T-helper 1 cell (primary cell): ENCODE measurements around the gene DAG1.
A peak's percentile ranks its signal among the peaks of the same experiment; 100 is the strongest.

Experiments used
- DNase-seq, 5 donors: peaks; one replicate each; pipeline ENCODE4 v3.0.0-alpha.2; 2012 to 2020

Gene DAG1

DNA sequence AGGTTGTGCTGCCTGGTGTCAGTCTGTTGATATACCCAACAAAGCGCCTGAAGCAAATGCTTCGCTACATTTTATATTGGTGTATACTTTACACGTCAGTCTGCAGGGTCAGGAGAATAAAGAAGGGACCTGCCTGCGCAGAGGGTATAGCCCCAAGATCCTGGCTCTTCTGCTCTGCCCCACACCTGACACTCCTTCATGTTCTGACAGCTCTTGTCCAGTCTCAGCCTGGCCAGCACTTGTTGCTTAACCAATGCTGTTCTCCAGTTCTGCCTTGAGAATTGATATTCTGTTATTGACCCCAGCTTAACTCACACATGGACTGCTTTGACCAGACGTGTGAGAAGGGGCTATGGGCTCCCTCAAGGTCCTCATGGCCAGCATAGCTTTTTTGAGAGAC is 48.4 kb downstream of the DAG1 start:
- no peak for DNase-seq

DNA sequence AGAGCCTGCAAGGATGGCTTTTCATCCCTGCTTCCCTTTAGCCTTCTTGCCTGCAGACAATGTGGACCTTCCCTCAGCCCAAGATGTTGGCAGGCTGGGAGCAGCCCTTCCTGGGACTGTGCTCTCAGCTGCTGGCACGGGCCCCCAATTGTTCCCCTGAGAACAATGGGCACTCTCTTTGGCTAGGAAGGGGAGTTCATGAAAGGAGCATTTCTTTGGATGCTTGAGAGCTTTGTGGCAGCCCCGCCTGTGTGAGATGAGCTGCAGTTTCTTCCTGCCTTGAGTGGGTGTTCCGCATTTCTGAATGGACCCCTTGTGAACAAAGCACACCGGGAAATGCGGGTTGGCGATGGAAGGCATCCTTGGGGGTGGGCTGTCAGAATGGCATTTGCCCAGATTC is 49.2 kb downstream of the DAG1 start:
- no peak for DNase-seq

DNA sequence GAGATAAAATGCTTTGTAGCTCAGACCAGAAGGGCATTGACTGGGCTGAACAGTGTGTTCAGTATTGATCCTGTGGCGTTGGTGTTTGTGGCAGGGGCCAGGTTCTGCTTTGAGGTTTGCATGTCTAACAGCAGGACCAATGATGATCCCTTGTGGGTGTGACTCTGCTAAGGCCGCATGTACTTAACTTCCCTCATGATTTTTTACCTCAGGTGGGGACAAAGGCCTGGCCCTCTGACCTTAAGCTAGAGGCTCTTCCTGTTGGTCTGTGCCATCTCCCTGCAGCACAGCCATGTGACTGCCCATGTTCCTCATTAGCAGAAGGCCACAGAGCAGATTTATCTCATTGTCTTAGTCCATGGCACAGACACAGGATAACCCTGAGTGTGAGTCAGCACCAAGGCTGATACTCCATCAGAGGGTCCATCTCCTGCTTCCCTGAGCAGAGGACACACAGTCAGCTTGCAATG is 49.9 kb downstream of the DAG1 start:
- no peak for DNase-seq

DNA sequence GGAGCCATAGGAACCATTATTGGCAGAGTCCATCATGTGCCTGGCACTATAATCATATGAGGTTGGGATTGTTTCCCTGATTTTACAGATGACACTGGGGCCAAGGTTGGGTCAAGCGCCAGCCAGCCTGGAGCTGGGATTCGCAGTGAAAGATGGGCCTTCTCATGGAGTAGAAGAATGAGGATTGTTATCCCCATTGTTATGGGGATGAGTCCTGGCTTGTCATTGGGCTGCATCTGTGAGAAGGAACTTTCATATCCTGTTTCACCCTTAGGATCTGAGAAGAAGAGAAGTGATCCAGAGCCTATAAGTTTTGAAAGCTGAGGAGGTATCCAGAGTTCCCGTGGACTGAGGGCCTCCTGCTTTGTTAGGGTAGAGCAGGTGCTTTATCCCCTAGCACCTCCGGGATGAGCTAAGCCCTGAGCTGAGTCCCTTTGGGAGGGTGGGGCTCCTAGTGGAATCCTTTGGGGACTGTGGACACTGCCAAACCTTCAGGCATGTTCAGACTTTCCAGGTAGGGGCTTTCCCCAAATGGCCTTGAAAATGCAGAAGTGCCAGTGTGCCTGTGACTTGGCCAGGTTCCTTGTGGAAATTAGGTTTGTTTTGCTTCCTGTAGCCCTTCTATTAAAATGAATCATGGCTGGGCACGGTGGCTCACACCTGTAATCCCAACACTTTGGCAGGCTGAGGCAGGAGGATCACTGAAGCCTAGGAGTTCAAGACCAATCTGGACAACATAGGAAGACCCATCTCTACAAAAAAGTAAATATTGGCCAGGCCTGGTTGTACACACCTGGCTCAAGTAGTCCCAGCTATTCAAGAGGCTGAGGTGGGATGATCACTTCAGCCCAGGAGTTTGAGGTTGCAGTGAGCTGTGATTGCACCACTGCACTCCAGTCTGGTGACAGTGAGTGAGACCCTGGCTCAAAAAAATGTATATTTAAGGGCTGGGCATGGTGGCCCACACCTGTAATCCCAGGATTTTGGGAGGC is 54.0 kb downstream of the DAG1 start:
- DNase-seq: no peak

DNA sequence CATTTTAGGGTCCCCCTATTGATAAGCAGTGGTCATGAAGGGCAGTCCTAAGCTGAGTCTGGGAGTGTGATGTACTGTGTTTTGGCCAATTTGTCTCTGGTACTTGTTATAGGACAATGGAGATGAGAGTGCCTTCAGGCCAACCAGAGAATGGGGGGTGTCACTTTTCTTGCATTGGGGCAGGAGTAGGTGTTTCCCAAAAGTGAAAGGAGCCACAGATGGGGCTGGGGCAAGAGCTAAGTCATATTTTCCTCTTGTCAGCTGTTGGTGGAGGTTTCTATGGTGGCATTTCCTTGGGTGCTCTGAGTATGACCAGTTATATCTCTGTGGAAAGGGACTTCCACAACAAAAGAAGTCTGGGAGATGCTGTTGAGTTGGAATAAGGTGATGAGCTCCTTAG is 59.5 kb downstream of the DAG1 start:
- peak in 1 of 5 donors; percentile 14 for DNase-seq

DNA sequence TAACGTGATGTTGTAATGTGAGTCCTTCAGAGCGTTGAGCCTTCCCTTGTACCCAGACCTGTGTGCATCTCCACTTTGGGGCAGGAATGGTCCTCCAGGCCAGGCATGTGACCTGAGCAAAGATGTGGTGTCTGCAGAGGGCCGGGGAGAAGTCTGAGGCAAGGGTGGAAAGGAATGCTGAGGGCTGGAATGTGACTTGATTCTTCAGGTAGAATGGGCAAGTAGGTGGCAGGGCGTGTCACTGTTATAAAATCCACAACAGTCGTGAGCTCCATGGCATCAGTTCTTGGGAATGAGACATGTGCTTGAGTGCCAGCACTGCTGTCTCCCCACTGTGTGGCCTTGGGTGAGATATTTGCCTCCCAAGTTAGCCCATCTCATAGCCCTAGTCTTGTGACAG is 60.2 kb downstream of the DAG1 start:
- no peak for DNase-seq

DNA sequence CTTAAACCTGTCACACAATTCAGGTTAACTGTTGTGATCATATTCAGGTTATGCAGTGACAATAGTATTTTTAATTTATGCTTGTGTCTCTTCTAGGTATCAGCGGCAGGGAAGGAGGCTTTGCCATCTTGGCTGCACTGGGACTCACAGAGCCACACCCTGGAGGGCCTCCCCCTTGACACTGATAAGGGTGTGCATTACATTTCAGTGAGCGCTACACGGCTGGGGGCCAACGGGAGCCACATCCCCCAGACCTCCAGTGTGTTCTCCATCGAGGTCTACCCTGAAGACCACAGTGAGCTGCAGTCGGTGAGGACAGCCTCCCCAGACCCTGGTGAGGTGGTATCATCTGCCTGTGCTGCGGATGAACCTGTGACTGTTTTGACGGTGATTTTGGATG is 60.6 kb downstream of the DAG1 start:
- no peak for DNase-seq

DNA sequence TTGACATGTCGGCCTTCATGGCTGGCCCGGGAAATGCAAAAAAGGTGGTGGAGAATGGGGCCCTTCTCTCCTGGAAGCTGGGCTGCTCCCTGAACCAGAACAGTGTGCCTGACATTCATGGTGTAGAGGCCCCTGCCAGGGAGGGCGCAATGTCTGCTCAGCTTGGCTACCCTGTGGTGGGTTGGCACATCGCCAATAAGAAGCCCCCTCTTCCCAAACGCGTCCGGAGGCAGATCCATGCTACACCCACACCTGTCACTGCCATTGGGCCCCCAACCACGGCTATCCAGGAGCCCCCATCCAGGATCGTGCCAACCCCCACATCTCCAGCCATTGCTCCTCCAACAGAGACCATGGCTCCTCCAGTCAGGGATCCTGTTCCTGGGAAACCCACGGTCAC is 61.2 kb downstream of the DAG1 start:
- DNase-seq: no peak

DNA sequence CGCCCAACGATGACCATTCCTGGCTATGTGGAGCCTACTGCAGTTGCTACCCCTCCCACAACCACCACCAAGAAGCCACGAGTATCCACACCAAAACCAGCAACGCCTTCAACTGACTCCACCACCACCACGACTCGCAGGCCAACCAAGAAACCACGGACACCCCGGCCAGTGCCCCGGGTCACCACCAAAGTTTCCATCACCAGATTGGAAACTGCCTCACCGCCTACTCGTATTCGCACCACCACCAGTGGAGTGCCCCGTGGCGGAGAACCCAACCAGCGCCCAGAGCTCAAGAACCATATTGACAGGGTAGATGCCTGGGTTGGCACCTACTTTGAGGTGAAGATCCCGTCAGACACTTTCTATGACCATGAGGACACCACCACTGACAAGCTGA is 61.6 kb downstream of the DAG1 start:
- DNase-seq: no peak

DNA sequence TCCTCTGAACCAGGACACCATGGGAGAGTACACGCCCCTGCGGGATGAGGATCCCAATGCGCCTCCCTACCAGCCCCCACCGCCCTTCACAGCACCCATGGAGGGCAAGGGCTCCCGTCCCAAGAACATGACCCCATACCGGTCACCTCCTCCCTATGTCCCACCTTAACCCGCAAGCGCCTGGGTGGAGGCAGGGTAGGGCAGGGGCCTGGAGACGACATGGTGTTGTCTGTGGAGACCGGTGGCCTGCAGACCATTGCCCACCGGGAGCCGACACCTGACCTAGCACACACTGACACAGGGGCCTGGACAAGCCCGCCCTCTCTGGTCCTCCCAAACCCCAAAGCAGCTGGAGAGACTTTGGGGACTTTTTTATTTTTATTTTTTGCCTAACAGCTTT is 63.0 kb downstream of the DAG1 start:
- no peak for DNase-seq

DNA sequence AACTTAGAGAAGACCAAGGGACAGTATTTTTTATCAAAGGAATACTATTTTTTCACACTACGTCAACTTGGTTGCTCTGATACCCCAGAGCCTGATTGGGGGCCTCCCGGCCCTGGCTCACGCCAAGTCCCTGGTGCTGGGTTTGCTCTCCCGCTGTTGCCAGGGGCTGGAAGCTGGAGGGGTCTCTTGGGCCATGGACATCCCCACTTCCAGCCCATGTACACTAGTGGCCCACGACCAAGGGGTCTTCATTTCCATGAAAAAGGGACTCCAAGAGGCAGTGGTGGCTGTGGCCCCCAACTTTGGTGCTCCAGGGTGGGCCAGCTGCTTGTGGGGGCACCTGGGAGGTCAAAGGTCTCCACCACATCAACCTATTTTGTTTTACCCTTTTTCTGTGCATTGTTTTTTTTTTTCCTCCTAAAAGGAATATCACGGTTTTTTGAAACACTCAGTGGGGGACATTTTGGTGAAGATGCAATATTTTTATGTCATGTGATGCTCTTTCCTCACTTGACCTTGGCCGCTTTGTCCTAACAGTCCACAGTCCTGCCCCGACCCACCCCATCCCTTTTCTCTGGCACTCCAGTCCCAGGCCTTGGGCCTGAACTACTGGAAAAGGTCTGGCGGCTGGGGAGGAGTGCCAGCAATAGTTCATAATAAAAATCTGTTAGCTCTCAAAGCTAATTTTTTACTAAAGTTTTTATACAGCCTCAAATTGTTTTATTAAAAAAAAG is 63.9 kb downstream of the DAG1 start:
- DNase-seq: no peak

DNA sequence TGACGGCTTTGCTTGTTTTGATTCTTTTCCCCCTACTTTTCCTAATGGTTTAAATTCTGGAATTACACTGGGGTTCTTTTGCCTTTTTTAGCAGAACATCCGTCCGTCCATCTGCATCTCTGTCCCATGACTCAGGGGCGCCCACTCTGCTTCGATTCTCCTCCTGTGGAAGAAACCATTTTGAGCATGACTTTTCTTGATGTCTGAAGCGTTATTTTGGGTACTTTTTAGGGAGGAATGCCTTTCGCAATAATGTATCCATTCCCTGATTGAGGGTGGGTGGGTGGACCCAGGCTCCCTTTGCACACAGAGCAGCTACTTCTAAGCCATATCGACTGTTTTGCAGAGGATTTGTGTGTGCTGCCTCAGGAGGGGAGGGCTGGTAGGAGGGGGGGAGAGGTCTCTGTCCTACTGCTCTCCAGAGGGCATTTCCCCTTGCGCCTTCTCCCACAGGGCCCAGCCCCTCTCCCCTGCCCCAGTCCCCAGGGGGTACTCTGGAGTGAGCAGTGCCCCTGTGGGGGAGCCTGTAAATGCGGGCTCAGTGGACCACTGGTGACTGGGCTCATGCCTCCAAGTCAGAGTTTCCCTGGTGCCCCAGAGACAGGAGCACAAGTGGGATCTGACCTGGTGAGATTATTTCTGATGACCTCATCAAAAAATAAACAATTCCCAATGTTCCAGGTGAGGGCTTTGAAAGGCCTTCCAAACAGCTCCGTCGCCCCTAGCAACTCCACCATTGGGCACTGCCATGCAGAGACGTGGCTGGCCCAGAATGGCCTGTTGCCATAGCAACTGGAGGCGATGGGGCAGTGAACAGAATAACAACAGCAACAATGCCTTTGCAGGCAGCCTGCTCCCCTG is 64.7 kb downstream of the DAG1 start:
- no peak for DNase-seq

DNA sequence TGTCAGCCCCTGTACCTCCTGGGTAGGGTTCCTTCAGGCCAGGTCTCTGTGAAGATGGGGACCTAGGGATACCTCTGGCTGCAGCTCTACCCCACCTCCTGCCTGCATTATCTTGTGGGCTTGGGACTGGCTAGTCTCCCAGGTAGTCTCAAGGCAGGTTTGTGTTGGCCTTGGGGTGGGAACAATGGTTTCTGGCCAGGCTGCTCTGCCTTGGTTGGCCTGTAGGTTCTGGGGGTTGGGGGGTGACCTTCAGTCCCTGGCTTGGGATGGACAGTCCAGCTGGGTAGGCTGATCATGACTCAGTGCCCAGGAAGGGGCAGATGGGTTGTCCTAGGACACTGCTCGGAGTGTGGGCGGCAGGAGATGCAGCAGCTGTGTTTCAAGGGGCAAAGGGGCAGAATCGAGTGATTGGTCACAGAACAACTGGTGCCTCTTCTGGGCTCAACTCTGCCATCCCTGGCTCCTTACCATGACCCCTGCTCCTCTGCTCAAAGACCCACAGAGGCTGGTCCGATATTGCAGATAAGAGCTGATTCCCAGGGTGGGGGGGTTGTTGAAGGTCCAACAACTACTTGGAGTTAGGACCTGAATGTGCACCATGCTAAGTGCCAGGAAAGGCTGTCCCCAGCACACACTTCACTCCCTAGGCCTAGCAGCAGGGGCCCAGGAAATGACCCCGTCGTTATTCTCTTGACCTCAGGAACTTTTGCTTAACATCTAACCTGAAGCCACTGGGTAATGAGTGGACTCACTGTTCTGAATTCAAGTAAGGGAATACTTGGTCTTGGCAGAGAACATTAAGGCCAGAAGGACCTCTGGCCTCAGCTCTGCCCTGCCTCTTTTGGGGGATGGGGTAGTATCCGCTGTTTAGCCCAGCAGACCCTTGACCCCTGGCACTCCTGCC is 66.2 kb downstream of the DAG1 start:
- DNase-seq: no peak

DNA sequence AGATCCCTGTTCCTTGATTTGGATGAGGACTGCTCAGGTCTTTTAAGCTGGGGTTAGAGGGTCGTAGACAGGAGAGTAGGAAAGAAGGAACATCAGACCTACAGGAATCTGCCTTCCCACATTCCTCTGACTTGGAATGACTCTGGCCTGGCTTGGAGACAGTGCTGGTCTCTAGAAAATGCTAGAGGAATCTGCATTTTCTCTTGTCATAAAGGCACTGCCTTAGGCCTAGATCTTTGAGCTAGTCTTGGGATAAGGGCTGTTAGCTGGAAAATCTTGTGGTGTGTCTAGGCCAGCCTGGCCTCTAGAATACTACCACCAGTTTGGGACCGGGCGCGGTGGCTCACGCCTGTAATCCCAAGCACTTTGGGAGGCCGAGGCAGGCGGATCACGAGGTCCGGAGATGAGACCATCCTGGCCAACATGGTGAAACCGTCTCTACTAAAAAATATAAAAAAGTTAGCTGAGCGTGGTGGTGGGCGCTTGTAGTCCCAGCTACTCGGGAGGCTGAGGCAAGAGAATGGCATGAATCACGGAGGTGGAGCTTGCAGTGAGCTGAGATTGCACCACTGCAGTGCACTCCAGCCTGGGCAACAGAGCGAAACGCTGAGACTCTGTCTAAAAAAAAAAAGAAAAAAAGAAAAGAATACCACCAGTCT is 66.9 kb downstream of the DAG1 start:
- no peak for DNase-seq

DNA sequence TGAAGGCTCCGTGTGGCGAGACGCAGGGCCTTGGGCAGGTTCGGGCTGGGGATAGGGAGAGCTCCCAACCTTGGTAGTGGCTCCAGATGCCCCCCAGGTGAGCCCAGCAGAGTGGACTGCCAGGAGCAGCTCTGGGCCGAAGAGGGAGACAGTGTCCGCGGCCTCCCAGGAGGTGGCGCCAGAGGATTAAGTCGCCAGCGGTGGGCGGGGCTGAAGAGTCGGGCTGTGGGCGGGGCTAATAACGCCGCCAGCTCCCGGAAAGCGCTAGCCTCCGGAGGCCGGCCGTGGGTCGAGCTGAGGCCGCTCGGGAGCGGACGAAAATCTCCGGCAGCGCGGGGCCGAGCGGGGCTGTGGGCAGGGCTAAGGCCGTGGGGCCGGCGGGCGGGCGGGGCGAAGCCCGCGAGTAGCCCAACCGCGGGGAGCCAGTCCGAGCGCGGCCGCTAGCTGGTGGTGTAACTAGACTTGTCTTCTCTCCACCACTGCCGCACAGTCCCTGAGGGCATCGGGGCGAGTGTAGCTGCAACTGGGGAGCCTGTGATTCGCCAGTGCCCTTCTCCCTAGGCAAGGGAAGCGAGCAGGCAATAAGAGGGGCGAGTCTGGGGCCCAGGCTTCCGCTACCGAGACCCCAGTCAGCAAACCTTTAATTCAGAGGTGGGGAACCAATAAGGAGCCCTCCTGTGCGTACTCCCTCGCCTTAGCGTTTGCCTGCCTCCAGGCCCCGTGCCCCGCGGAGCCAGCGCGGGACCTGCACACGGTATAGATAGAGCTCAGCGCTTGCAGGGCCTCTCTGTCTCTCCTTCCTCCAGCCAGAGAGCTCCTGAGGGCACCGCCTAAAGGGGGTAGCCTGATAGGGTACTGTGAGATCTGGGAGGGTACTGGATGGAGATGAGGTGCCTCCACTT is 69.8 kb downstream of the DAG1 start:
- peak; percentile 81 to 90 (median 86) for DNase-seq

DNA sequence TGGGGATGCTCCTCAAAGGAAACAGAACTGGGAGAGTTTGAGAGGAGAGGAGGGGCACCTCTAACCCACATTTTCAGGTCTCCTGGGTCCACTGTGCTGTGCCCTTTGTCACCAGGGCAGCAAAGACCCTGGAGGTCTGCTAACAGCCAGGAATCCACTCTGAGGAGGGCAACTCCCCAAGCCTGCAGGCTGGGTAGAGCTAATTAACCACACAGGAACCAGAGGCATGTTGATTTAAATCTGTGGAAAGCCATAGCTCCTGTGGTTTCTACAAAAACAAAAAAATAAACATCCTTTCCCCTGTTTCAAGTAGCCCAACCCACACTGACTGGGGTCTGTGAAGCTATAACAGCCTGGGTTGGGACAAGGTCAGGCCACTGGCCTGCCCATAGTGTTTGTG is 82.0 kb downstream of the DAG1 start:
- no peak for DNase-seq

DNA sequence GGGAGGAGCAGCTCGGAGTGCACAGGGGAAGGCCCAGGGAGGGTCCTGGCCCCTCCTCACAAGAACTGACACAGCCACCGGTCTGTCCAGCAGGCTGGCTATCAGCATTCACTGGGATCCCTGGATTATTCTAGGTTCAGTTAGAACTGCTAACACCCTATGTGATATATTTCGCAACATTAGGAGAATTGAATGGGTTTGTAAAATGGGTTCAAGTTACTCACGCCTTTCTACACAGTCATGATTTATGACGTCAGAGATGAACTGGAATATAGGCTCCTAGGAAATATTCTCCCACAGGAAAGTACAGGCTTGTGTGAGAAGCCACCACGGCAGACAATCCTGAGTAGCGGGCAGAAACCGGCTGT is 83.2 kb downstream of the DAG1 start:
- no peak for DNase-seq

DNA sequence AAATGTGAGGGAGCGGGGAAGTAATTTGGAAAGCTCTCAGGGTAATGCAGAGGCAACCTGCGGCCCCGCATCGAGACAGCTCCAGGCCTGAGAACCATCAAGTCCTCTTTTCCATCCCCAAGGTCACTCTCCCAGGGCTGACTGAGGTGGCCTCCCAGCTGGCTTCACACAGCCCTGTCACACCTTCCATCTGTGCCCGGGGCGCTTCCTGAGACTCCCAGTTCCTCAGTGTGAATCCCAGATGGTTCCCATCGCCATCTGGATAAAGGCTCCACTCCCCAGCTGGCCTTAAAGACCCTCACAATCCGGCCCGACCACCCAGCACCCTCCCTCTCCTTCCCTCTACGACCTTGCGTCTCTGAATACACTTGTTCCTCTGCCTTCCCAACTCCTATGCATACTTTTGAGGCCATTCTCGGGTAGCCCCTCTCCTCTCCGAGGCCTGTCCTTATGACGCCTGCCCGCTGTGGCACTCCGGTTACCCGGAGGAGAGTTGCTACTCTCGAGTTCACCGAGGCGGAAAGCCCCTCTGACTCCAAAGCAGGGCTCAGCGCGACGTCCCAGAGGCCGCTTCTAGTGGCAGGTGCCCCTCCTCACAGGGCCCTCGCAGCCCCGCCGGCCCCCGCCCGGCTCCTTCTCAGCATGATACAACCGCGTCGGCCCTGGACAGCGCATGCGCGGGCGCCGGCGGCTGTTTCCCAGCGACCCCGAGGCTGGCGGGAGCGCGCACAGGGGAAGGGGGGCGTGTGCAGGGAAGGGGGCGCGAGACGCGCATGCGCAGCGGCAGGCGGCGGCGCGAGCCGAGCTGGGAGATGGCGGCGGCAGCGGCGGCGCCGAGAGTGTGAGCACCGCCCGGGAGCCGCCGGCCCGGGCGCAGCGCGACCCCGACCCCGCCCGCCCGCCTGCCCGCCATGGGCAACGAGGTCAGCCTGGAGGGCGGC is 83.9 kb downstream of the DAG1 start, which contains the start of gene BSN:
Gene BSN, plus strand, starts transcription at position 786 of the 941 bp plus-strand sequence. Its CDS starts 126 bp downstream, at position 912.
- peak; percentile 59 to 80 (median 72) for DNase-seq
